ENCODE results near the gene PHOX2B.

PHOX2B gene

DNA sequence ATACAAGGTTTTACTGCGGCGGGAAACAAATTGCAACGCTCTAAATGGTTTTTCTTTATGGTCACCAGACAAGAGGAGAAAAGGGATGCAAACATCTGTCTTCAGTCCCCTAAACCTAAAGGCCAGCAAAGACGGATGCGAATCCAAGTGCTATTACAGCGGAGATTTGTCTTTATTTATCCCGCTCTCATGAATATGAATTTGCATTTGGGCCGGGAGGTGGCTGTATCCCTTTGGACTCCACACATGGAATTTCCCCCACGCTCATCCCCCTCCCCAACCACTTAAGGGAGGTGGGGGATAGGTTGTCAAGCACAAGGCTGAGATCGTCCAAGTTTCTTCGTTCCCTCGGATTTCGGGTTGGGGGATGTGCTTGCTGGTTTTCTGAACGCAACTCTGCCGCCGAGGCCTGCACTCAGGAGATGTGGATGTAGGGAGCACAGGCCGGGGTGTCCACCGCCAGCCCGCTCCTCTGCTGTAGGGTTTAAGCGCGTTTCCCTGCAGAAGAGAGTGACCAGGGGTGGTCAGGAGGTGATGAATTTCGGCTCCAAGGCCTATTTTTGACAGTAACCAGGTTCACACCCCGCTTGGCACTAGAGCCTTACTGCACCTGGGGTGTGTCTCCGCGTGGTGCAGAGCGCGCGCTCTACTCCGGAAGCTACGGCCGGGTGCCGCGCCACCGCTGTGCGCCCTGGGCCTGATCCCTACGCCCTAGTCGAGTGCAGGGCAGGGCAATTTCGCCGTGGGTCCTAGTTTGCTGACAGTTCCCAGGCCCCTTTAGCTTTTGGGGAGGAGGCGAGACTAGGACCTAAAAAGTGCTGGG lies 2.3 kb upstream of the PHOX2B start:
- TF ChIP-seq, protein P1, sequence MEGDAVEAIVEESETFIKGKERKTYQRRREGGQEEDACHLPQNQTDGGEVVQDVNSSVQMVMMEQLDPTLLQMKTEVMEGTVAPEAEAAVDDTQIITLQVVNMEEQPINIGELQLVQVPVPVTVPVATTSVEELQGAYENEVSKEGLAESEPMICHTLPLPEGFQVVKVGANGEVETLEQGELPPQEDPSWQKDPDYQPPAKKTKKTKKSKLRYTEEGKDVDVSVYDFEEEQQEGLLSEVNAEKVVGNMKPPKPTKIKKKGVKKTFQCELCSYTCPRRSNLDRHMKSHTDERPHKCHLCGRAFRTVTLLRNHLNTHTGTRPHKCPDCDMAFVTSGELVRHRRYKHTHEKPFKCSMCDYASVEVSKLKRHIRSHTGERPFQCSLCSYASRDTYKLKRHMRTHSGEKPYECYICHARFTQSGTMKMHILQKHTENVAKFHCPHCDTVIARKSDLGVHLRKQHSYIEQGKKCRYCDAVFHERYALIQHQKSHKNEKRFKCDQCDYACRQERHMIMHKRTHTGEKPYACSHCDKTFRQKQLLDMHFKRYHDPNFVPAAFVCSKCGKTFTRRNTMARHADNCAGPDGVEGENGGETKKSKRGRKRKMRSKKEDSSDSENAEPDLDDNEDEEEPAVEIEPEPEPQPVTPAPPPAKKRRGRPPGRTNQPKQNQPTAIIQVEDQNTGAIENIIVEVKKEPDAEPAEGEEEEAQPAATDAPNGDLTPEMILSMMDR (IDR thresholded peaks at IDR 0.05; ENCODE audit: insufficient read depth, low read length), result no peak
- TF ChIP-seq, protein P2, sequence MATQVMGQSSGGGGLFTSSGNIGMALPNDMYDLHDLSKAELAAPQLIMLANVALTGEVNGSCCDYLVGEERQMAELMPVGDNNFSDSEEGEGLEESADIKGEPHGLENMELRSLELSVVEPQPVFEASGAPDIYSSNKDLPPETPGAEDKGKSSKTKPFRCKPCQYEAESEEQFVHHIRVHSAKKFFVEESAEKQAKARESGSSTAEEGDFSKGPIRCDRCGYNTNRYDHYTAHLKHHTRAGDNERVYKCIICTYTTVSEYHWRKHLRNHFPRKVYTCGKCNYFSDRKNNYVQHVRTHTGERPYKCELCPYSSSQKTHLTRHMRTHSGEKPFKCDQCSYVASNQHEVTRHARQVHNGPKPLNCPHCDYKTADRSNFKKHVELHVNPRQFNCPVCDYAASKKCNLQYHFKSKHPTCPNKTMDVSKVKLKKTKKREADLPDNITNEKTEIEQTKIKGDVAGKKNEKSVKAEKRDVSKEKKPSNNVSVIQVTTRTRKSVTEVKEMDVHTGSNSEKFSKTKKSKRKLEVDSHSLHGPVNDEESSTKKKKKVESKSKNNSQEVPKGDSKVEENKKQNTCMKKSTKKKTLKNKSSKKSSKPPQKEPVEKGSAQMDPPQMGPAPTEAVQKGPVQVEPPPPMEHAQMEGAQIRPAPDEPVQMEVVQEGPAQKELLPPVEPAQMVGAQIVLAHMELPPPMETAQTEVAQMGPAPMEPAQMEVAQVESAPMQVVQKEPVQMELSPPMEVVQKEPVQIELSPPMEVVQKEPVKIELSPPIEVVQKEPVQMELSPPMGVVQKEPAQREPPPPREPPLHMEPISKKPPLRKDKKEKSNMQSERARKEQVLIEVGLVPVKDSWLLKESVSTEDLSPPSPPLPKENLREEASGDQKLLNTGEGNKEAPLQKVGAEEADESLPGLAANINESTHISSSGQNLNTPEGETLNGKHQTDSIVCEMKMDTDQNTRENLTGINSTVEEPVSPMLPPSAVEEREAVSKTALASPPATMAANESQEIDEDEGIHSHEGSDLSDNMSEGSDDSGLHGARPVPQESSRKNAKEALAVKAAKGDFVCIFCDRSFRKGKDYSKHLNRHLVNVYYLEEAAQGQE (IDR thresholded peaks at IDR 0.05; ENCODE audit: insufficient replicate concordance, low read depth), result no peak
- no peak overlapping the region for H3K4me3 ChIP-seq (replicated peaks; ENCODE audit: insufficient read depth, low read length)
- H3K27ac ChIP-seq (replicated peaks), result no peak overlapping the region
- H3K27me3 ChIP-seq (ENCODE audit: insufficient read depth, poor library complexity, severe bottlenecking), result peaks cover 77% of the 10 kb centered on the region
- no peak for DNase-seq (ENCODE audit: low read depth in 1 of 2, low spot score in 1 of 2)

DNA sequence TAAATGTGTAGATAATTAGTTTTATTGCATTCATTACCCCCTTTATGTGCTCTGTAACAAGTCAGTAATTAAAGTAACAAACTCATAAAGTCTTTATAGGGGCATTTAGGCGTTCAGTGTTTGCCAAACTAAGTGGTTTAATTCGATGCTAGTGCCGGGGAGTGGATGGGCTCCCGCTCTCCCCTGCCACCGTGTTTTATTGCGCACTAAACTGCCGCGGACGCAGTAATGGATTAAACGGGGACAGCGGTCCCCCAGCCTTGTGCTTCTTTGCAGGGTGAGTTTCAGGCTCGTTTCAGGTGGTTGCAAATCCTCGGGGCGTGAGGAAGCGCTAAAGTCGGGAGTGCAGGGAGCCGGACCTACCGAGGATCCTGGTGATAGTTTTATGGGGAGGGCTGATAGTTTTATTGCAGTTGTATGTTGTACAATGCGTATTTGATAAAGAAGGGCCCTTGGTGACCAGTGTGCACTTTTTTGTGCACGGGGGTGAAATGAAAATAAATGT lies 1.6 kb upstream of the PHOX2B start:
- DNase-seq (ENCODE audit: low read depth in 1 of 2, low spot score in 1 of 2), result no peak
- H3K4me3 ChIP-seq (replicated peaks; ENCODE audit: insufficient read depth, low read length), result no peak overlapping the region
- H3K27ac ChIP-seq (replicated peaks), result no peak overlapping the region
- H3K27me3 ChIP-seq (ENCODE audit: insufficient read depth, poor library complexity, severe bottlenecking), result peaks cover 72% of the 10 kb centered on the region
- no peak for TF ChIP-seq GABPA (IDR thresholded peaks at IDR 0.05; ENCODE audit: low read depth)
- TF ChIP-seq POLR2AphosphoS5 (IDR thresholded peaks at IDR 0.05; ENCODE audit: low read depth), result no peak
- TF ChIP-seq, protein P1 (IDR thresholded peaks at IDR 0.05; ENCODE audit: insufficient read depth, low read length), result no peak
- TF ChIP-seq, protein P2 (IDR thresholded peaks at IDR 0.05; ENCODE audit: insufficient replicate concordance, low read depth), result no peak
- no peak for TF ChIP-seq SPI1 (IDR thresholded peaks at IDR 0.05; ENCODE audit: borderline replicate concordance, low read depth)

DNA sequence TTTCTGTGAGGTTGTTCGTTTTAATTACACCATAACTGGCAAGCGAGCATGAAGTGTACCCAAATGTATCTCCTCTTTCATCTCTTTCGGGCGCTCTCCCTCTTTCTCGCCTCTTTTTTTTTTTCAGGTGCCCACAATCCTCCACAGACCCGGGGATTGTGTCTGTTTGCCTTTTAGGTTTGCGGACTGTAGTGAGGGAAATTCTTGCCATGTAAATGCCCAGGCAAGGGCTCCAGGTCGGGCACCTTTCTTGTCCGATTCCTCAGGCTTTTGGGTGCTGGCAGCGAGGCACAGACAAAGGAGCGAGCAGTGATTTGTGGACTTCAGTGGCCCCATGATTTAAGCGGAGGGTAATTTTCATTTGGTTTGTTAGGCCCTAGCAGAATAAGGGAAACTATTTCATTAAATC lies 1.1 kb upstream of the PHOX2B start:
- H3K4me3 ChIP-seq (replicated peaks; ENCODE audit: insufficient read depth, low read length), result no peak overlapping the region
- DNase-seq (ENCODE audit: low read depth in 1 of 2, low spot score in 1 of 2), result no peak
- H3K27ac ChIP-seq (replicated peaks), result no peak overlapping the region
- peaks cover 71% of the 10 kb centered on the region for H3K27me3 ChIP-seq (ENCODE audit: insufficient read depth, poor library complexity, severe bottlenecking)
- TF ChIP-seq, protein P1 (IDR thresholded peaks at IDR 0.05; ENCODE audit: insufficient read depth, low read length), result no peak

DNA sequence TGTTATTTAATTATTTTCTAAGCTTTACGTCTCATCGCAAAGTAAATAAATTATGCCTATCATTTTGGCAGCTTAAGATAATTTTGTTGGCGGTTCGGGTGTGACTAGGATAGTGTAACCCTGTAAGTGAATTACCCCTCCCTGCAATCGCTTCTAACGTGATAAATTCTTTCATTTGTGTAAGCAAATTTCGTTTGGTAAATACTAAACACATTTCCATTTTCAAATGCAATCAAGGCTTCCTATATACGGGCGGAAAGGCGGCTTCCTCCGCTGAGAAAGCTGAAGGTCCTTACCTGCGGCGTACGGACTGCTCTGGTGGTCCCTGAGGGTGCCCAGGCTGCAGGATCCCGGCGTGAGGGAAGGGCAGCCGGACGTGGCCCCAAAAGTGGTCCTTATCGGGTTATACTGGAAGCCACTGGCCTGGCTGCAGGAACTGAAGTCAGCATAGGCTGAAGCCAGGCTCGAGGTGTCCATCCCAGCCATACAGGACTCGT lies 403 bp downstream of the PHOX2B start:
- Histone ChIP-seq H3K4me3 (replicated peaks; ENCODE audit: insufficient read depth, low read length) (no peak overlapping the region), H3K27ac (replicated peaks) (no peak overlapping the region), H3K27me3 (ENCODE audit: insufficient read depth, poor library complexity, severe bottlenecking) (peaks cover 65% of the 10 kb centered on the region)
- no peak for DNase-seq (ENCODE audit: low read depth in 1 of 2, low spot score in 1 of 2)
- TF ChIP-seq SPI1 (IDR thresholded peaks at IDR 0.05; ENCODE audit: borderline replicate concordance, low read depth) (no peak), POLR2AphosphoS5 (IDR thresholded peaks at IDR 0.05; ENCODE audit: low read depth) (no peak), GABPA (IDR thresholded peaks at IDR 0.05; ENCODE audit: low read depth) (no peak)
- TF ChIP-seq, protein P1 (IDR thresholded peaks at IDR 0.05; ENCODE audit: insufficient read depth, low read length), result no peak
- TF ChIP-seq, protein P2 (IDR thresholded peaks at IDR 0.05; ENCODE audit: insufficient replicate concordance, low read depth), result no peak

All from HL-60 (cell line).